T47D (cell line): Measurements from ENCODE around the gene MAN1A1.

Source experiments
- DNase-seq, 2 experiments: peaks; one replicate each; pipeline versions ENCODE4 v3.0.0 to v3.0.0-alpha.2; 2011 to 2012; ENCODE audit warnings: low read depth in 1 of 2, low spot score in 1 of 2
- JUND ChIP-seq: IDR thresholded peaks from 2 replicates; pipeline ENCODE4 v1.6.1; 2012; ENCODE audit warnings: low read depth
- in situ Hi-C: cut with HindIII; loops from 2 replicates; pipeline ENCODE4 v1.10.0; 2016; ENCODE audit warnings: low sequenced_read_pairs, low pct_unique_long_range_greater_than_20kb

The MAN1A1 gene

DNA sequence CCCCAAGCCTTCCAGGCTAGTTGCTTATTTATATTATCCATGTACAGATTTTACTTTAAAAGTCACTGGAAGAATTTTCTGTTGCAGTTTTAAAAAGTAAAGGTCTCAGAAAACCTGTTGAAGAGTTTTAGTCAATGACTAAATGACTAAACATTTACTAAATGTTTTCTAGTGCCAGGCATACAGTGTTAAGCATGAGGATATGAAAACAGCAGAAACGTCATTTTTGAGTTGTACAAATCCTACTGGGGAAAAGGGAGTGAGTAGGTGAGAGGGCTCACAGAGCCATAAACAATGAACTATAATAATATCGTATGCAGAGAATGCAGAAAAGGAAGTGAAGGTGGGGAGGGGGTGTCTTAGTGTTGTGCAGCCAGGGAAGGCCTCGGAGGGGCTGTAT lies 66.3 kb downstream of the MAN1A1 start:
- no peak for TF ChIP-seq JUND
- no peak for DNase-seq
- in situ Hi-C loops, result no loop called here

DNA sequence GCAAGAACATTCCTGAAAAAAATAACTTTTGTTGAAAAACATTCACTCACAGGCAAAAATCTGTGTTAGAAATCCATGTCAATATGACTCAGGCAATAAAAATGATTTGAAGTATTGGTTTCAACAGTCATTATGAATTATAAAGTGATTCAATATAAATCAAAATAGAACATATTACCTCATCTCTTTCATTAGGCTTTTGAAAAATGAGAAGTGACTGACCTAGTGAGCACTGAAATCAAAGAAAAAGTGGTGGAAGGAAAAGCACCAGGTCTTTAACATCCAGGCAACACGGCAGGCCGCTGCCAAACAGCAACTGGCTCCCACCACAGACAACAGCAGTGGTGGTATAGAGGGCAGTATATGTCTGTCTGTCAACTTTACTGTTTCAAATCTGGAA lies 68.9 kb downstream of the MAN1A1 start:
- DNase-seq, result no peak
- no peak for TF ChIP-seq JUND
- in situ Hi-C loops, result no loop called here

DNA sequence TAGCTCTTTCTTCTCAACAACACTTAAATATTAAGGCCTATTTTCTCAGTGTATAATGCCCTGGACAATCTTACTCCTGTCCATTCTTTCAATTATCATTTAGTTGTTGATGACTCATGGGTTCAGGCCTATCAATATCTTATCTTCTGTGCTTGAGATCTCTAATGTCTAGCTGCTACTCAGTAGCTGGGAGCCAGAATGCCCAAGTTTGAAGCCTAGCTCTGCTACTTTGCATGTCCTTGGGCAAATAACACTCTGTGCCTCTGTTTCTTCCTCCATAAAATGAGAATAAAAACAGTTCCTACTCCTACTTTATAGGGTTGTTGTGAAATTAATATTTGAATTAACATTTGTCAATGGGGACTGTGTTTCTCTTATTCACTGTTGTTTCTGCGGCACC lies 69.5 kb downstream of the MAN1A1 start:
- no peak for DNase-seq
- TF ChIP-seq JUND, result no peak
- in situ Hi-C loops, result no loop called here

DNA sequence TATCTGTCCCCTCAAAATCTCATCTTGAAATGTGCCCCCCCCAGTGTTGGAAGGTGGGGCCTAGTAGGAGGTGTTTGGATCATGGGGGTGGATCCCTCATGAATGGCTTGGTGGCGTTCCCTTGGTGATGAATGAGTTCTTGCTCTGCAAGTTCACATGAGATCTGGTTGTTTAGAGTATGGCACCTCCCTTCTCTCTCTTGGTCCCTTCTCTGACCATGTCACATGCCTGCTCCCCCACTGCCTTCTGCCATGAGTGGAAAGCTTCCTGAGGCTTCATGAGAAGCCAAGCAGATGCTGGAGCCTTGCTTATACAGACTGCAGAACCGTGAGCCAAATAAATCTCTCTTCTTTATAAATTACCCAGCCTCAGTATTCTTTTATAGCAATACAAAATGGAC lies 70.9 kb downstream of the MAN1A1 start:
- TF ChIP-seq JUND, result no peak
- DNase-seq, result no peak
- in situ Hi-C loops, result no loop called here

DNA sequence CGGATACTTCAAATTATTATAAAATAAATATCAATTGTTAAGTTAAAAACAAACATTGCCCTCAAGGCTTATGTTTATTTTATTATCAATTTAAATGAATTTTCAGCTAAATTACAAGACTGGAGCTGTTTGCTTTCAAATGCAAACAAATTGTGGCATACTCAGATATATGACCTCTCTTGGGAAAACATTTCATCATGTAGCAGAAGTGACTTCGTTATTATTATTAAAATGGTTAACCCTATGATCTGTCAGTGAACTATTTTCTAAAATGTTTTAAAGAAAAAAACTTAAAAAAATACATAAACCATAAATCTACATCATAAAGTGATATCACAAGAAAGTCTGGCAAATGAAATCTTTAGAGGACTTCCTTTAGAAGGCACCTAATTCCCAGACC lies 72.5 kb downstream of the MAN1A1 start:
- in situ Hi-C loops, result no loop called here
- no peak for DNase-seq
- no peak for TF ChIP-seq JUND

DNA sequence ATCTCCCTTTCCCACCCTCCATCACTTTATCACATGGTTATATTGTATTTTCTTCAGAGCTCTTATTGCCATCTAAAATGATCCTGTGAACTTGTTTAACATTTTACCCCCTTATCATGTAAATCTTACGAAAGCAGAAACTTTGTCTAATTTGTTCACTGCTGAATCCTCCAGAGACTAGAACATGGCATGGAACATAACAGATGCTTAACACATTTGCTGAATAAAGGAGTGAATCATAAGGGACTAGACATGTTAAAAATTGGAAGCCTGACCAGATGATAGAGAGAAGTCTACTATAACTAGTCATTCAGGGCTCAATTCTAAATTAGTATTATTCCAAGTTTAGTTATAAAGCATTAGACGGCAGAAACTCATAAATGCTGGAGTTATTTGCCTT lies 73.3 kb downstream of the MAN1A1 start:
- in situ Hi-C loops, result no loop called here

DNA sequence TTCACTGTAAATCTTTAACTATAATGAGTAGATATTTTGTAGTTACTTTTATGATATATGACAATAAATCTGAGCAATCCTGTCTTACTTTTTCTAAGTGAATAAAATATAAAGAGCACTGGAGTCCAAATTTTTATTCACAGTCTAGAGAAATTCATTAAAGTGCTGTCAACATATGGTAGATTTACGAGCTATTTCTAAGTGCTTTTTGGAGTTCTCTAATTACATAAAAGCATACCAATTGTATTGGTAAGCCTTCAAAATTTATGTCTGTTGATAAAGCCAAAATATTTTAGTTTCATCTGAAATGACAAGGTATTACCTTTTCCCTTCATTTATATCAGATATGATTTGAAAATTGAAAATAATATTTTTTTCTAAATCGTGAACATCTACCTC lies 75.4 kb downstream of the MAN1A1 start:
- in situ Hi-C loops, result no loop called here

More for the DNA sequence above, 73.3 kb downstream of the MAN1A1 start:
- no peak for DNase-seq
- no peak for TF ChIP-seq JUND

DNA sequence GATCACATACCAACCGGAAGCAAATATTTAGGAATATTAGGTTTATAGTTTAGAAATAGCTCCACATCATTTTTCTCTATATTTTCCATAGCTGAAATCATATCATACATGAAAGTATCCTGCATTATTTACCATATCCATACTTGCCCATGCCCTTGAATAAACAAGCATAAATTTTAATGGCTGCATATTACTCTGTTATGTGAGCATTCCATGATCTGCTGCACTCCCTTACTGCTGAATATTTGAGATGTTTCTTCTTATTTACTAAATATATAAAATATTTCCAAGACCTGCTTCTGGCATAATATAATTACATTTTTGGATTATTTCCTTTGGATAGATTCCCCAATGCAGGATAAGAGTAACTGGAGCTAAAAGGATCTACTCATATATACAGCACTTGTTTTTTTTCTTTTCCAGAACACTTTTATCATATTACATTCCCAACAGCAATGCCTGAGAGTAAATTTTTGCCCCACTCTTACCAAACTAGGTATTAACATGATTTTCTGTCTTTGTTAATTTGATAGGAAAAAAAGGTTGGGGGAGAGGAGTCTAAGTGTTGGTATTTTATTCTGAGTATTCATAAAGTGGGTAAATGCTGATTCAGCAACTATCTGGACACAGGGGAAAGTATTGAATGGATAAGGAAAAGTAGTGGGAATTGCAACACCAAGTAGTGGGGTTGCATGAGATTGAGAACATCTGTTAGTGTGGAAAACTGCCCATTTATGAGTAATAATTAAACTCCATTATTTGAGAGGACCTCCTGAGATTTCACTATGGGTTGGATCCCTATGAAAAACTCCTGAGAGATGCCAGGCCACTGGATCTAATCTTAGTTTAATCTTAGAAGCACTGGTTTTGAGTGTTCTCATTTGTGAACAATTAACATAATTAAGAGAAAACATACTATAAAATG lies 76.0 kb downstream of the MAN1A1 start:
- in situ Hi-C loops, result no loop called here
- DNase-seq, result no peak
- TF ChIP-seq JUND, result no peak

More for the DNA sequence above, 75.4 kb downstream of the MAN1A1 start:
- no peak for TF ChIP-seq JUND
- no peak for DNase-seq

DNA sequence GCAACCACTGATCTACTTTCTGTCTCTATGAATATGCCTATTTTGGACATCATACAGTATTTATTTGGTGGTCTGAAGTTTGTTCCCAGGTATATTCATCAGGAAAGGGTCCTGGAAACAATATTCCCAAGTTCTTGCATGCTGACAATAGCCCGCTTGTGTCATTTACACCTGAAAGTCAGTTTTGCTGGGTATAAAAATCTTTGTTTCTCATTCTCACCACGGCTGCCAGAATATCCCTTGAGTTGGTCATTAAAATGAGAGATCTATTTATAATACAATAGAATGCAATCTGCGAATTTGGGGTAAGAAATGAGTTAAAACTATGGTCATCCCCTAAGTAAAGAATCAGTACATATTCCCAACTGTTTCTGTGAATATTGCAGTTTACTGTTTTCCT lies 79.0 kb downstream of the MAN1A1 start:
- TF ChIP-seq JUND, result no peak
- in situ Hi-C loops, result no loop called here
- no peak for DNase-seq

GRCh38 chr6:119269266-119270103 lies 80.1 kb downstream of the MAN1A1 start:
- DNase-seq, result no peak
- in situ Hi-C loops, result no loop called here
- no peak for TF ChIP-seq JUND

GRCh38 chr6:119267126-119267905 lies 82.2 kb downstream of the MAN1A1 start:
- no peak for DNase-seq
- TF ChIP-seq JUND, result no peak
- in situ Hi-C loops, result no loop called here

DNA sequence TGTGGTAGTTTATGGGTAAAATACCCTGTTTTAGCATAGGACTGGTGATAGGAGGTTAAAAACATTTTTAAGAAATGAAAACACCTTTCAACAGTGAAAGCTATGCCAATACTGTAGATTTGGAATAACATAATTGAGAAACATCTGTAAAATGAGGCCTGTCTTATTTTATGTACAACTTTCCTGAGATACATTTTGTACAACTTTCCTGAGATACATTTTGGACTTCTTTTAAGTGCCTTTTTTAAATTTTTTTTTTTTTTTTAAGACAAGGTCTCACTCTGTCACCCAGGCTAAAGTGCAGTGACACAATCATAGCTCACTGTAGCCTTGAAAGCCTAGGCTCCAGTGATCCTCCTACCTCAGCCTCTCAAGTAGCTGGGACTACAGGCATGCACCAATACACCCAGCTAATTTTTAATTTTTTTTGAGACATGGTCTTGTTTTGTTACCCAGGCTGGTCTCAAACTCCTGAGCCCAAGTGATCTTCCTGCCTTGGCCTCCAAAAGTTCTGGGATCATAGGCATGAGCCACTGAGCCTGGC lies 84.6 kb downstream of the MAN1A1 start:
- DNase-seq, result no peak
- TF ChIP-seq JUND, result no peak
- in situ Hi-C loops, result no loop called here
